Suprapubic skin (tissue), 4 donors: Measurements from ENCODE around the gene RAPGEF4. TPM values are rescaled to one million over a fixed set of nuclear protein-coding genes. Genes with fewer than 3 reads are reported as not detected.

Experiments used
- DNase-seq, 2 donors: peaks; one replicate each; pipeline ENCODE4 v3.0.0-alpha.2; 2019; ENCODE audit warnings: low spot score in 2 of 2
- H3K27ac ChIP-seq: fragments of 200-600 bp; sonication (generic); one replicate; pipeline ENCODE4 v1.5.1; 2019
- H3K27me3 ChIP-seq: fragments of 200-600 bp; sonication (generic); one replicate; pipeline ENCODE4 v1.5.1; 2019
- H3K36me3 ChIP-seq: fragments of 200-600 bp; sonication (generic); one replicate; pipeline ENCODE4 v1.5.1; 2019
- H3K4me1 ChIP-seq: fragments of 200-600 bp; sonication (generic); one replicate; pipeline ENCODE4 v1.5.1; 2019
- H3K4me3 ChIP-seq: fragments of 200-600 bp; sonication (generic); one replicate; pipeline ENCODE4 v1.5.1; 2019; ENCODE audit warnings: mild to moderate bottlenecking
- H3K9me3 ChIP-seq: fragments of 200-600 bp; sonication (generic); one replicate; pipeline ENCODE4 v1.5.1; 2019
- EP300 ChIP-seq: sonication (generic); formaldehyde crosslinking; IDR thresholded peaks from one replicate; pipeline ENCODE4 v1.6.1; 2017; ENCODE audit warnings: antibody characterized with exemption
- POLR2A ChIP-seq, 2 donors: fragments of 450-650 bp; IDR thresholded peaks; one replicate each; pipeline ENCODE4 v1.6.1; 2017; ENCODE audit warnings: antibody characterized with exemption in 2 of 2, mild to moderate bottlenecking in 2 of 2, moderate library complexity in 2 of 2
- POLR2AphosphoS5 ChIP-seq, 3 donors: sonication (generic); formaldehyde crosslinking; IDR thresholded peaks; one replicate each; pipeline ENCODE4 v1.6.1; 2017; ENCODE audit warnings: antibody characterized with exemption in 3 of 3
- WGBS: methylation state at CpG from one replicate; pipeline ENCODE4 v1.1.5; 2018; 5-methylcytosine and 5-hydroxymethylcytosine counted together
- total RNA-seq, 4 donors: library from RNA; depleted of rRNA; stranded (reverse); fragments of >200 nt; gene quantifications; one replicate each; pipeline ENCODE4 v1.1.0, GENCODE V29; 2016
- TF ChIP-seq, protein P1 (sequence below), 2 donors: fragments of 200-600 bp in 1 of 2; fragments of 450-650 bp in 1 of 2; sonication (generic) in 1 of 2; IDR thresholded peaks; one replicate each; pipeline ENCODE4 v1.5.1; 2016 to 2019; ENCODE audit warnings: antibody characterized with exemption in 2 of 2, mild to moderate bottlenecking in 1 of 2, moderate library complexity in 1 of 2

The RAPGEF4 gene
- total RNA-seq, 4 donors from 2014 or later: 19.9 to 49.5 (median 27.5) TPM

DNA sequence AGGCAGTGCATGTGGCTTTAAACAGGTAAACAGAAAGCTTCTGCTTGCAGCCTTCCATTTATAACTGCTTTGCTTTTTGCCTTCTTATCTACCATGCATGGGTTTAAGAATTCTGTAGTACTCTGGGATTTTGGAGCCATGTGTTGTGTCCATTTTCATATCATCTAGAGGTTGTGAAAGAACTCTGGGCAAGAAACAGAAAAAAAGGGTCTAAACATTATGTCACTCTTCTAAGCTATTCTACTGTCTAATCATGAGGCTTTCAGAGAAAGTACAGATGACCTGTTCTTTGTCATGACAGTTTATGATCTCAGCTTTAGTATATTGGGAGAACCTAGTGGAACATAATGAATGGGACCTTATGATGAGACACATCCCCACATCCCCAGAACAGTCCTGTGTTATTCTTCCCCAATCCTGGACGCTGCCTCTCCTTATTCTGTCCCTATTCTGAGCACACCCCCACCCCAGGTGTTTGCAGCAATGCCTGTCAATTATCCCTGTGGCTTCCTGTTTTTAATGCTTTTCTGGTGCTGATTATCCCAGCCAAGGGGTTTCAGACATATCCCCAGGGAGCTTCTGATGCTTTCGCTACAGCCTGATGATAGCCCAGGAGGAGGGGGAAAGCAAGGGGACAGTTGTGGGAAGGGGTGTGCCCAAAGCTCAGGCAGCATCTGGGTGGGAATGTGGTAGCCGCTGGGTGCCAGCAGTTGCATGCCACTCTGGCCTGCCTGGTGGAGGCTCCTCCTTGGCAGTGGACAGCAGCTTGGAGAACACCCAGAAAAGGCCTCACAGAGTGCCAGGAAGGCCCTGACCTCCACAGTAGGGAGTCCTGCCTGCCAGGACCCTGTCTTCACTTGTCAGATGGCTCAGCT is 170.5 kb downstream of the RAPGEF4 start:
- no peak for DNase-seq
- Histone ChIP-seq H3K27ac (no peak overlapping the region), H3K36me3 (no peaks in the 10 kb centered on the region), H3K4me3 (no peak overlapping the region), H3K4me1 (no peaks in the 10 kb centered on the region), H3K9me3 (no peaks in the 10 kb centered on the region), H3K27me3 (no peaks in the 10 kb centered on the region)
- 82% methylated on average over 3 of the region's 3 CpGs for WGBS
- TF ChIP-seq POLR2A (IDR thresholded peaks at IDR 0.05) (no peak), EP300 (no peak), POLR2AphosphoS5 (IDR thresholded peaks at IDR 0.05) (no peak)
- TF ChIP-seq, protein P1, sequence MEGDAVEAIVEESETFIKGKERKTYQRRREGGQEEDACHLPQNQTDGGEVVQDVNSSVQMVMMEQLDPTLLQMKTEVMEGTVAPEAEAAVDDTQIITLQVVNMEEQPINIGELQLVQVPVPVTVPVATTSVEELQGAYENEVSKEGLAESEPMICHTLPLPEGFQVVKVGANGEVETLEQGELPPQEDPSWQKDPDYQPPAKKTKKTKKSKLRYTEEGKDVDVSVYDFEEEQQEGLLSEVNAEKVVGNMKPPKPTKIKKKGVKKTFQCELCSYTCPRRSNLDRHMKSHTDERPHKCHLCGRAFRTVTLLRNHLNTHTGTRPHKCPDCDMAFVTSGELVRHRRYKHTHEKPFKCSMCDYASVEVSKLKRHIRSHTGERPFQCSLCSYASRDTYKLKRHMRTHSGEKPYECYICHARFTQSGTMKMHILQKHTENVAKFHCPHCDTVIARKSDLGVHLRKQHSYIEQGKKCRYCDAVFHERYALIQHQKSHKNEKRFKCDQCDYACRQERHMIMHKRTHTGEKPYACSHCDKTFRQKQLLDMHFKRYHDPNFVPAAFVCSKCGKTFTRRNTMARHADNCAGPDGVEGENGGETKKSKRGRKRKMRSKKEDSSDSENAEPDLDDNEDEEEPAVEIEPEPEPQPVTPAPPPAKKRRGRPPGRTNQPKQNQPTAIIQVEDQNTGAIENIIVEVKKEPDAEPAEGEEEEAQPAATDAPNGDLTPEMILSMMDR (IDR thresholded peaks at IDR 0.05): no peak

DNA sequence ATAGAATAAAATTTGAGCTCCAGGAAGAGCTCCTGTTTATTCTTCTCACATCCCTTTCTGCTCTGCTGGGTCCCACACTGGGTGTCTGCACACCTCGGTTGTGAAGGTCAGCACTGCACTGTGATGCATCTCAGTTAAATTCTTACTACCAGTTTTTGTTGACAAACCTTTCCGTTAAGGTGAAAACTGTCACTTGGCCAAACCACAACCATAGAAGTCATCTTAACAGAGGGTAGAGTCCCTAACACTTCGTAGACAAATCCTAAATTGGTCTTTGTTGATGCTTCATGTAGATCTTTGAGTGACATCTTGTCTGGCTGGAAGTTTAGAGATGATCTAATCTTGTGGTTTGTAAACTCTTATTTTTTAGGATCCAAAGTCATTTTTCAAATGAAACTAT is 172.6 kb downstream of the RAPGEF4 start:
- TF ChIP-seq, protein P1 (IDR thresholded peaks at IDR 0.05): no peak
- Histone ChIP-seq H3K36me3 (no peaks in the 10 kb centered on the region), H3K4me3 (no peak overlapping the region), H3K9me3 (no peaks in the 10 kb centered on the region), H3K27me3 (no peaks in the 10 kb centered on the region), H3K27ac (no peak overlapping the region), H3K4me1 (no peaks in the 10 kb centered on the region)
- no peak for DNase-seq
- WGBS: 75% methylated on average over 3 of the region's 3 CpGs

DNA sequence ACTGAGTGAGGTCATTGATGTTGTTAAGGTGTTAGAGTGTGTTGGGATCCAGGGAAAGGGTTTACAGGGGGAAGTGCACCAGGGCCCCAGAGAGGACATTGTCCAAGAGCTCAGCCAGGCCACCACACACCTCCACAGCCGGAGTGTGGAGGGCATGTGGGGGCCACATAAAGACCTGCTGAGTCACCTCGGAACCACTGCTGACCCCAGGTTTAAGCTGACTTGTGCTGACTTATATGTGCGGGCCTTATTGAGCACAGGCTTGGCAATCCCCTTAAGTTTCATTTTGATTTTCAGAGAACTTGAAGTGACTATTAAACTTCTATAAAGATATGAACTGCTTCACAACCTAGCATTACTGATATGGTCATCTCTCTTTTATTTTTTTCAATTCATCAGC is 173.8 kb downstream of the RAPGEF4 start:
- no peak overlapping the region for H3K27ac ChIP-seq
- no peaks in the 10 kb centered on the region for H3K4me1 ChIP-seq
- no peaks in the 10 kb centered on the region for H3K36me3 ChIP-seq
- H3K27me3 ChIP-seq: no peaks in the 10 kb centered on the region
- TF ChIP-seq POLR2AphosphoS5 (IDR thresholded peaks at IDR 0.05) (no peak), POLR2A (IDR thresholded peaks at IDR 0.05) (no peak), EP300 (no peak)
- TF ChIP-seq, protein P1 (IDR thresholded peaks at IDR 0.05): no peak
- no peak overlapping the region for H3K4me3 ChIP-seq
- H3K9me3 ChIP-seq: no peaks in the 10 kb centered on the region
- 87% methylated on average over 3 of the region's 3 CpGs for WGBS
- no peak for DNase-seq

DNA sequence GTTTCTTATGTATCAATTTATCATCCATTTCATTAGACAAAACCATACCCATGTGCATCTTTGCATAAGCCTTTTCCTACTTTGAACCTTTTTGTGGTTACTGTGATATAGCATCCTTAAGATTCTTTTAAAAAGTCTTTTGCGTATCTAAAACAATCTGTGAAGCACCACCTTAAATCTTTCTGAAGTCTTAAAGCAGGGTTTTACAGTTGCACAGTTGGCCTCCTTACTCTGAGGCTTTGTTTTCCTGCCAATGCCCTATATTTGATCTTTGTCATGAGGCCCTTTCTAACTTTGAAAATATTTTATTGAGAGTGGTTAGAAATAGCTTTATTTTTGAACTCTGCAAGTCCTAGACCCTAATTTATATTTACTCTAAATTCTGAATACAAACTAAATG is 176.6 kb downstream of the RAPGEF4 start:
- no peaks in the 10 kb centered on the region for H3K36me3 ChIP-seq
- no peak for DNase-seq
- H3K27me3 ChIP-seq: no peaks in the 10 kb centered on the region
- H3K9me3 ChIP-seq: no peaks in the 10 kb centered on the region
- H3K27ac ChIP-seq: no peak overlapping the region
- WGBS: 93% methylated on average over 1 of the region's 1 CpG
- no peaks in the 10 kb centered on the region for H3K4me1 ChIP-seq
- H3K4me3 ChIP-seq: no peak overlapping the region
- TF ChIP-seq, protein P1 (IDR thresholded peaks at IDR 0.05): no peak
- TF ChIP-seq POLR2A (IDR thresholded peaks at IDR 0.05) (no peak), POLR2AphosphoS5 (IDR thresholded peaks at IDR 0.05) (no peak)

DNA sequence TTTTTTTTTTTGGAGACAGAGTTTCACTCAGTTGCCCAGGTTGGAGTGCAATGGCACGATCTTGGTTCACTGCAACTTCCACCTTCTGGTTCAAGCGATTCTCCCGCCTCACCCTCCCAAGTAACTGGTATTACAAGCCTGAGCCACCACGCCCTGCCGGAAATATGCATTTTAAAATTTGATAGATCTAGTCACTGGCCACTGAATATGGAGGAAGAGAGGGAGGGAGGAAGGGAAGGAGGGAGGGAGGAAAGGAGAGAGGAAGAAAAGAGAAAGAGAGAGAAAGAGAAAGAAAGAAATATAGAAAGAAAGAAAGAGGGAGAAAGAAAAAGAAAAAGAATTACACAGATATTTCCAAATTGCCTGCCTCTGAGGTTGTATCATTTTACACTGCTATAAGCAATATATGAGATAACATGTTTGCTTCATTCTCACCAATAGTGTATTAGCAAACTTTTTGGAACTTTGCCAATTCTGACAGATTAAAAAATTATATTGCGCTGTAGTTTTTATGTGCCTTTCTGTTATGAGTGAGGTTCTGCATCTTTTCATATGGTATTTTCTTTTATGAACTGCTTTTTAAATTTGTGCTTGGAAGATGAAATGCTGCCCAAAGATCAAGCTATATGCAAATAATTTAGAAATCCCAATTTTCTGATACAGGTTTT is 178.8 kb downstream of the RAPGEF4 start:
- 70% methylated on average over 6 of the region's 6 CpGs for WGBS
- Histone ChIP-seq H3K27ac (no peak overlapping the region), H3K4me1 (no peaks in the 10 kb centered on the region), H3K4me3 (no peak overlapping the region), H3K9me3 (no peaks in the 10 kb centered on the region), H3K27me3 (no peaks in the 10 kb centered on the region), H3K36me3 (no peaks in the 10 kb centered on the region)
- TF ChIP-seq POLR2AphosphoS5 (IDR thresholded peaks at IDR 0.05) (no peak), POLR2A (IDR thresholded peaks at IDR 0.05) (no peak), EP300 (no peak)
- TF ChIP-seq, protein P1 (IDR thresholded peaks at IDR 0.05): no peak
- no peak for DNase-seq
